T47D (cell line): Measurements from ENCODE around the gene DAP.

Experiments
- DNase-seq, 2 experiments: peaks; one replicate each; pipeline versions ENCODE4 v3.0.0 to v3.0.0-alpha.2; 2011 to 2012; ENCODE audit warnings: low read depth in 1 of 2, low spot score in 1 of 2
- JUND ChIP-seq: IDR thresholded peaks from 2 replicates; pipeline ENCODE4 v1.6.1; 2012; ENCODE audit warnings: low read depth
- in situ Hi-C: cut with HindIII; loops from 2 replicates; pipeline ENCODE4 v1.10.0; 2016; ENCODE audit warnings: low sequenced_read_pairs, low pct_unique_long_range_greater_than_20kb

Gene DAP

GRCh38 chr5:10681731-10682679 is 79.0 kb downstream of the DAP start:
- in situ Hi-C loops = no loop called here
- no peak for TF ChIP-seq JUND
- DNase-seq = no peak

GRCh38 chr5:10680876-10681481 is 80.1 kb downstream of the DAP start:
- TF ChIP-seq JUND = no peak
- in situ Hi-C loops = no loop called here
- no peak for DNase-seq

GRCh38 chr5:10679336-10679988 is 81.6 kb downstream of the DAP start:
- in situ Hi-C loops = no loop called here
- DNase-seq = no peak
- no peak for TF ChIP-seq JUND

GRCh38 chr5:10678244-10678643 is 82.8 kb downstream of the DAP start:
- in situ Hi-C loops = no loop called here
- TF ChIP-seq JUND = no peak
- DNase-seq = peak in 1 of 2 experiments; percentile 25

- no peak for TF ChIP-seq JUND
- in situ Hi-C loops = no loop called here
- no peak for DNase-seq
Observed at GRCh38 chr5:10677533-10677932, 83.5 kb downstream of the DAP start.

- no peak for DNase-seq
- in situ Hi-C loops = no loop called here
- no peak for TF ChIP-seq JUND
Observed at GRCh38 chr5:10676946-10677345, 84.1 kb downstream of the DAP start.

- DNase-seq = no peak
- no peak for TF ChIP-seq JUND
- in situ Hi-C loops = no loop called here
Observed at GRCh38 chr5:10676224-10676623, 84.8 kb downstream of the DAP start.

- in situ Hi-C loops = no loop called here
- TF ChIP-seq JUND = no peak
- no peak for DNase-seq
Observed at GRCh38 chr5:10675177-10675700, 85.8 kb downstream of the DAP start.

- in situ Hi-C loops = no loop called here
- no peak for DNase-seq
- TF ChIP-seq JUND = no peak
Observed at GRCh38 chr5:10674582-10674981, 86.5 kb downstream of the DAP start.

- no peak for DNase-seq
- in situ Hi-C loops = no loop called here
- TF ChIP-seq JUND = no peak
Observed at GRCh38 chr5:10674096-10674495, 86.9 kb downstream of the DAP start.

GRCh38 chr5:10673407-10673806 is 87.6 kb downstream of the DAP start:
- in situ Hi-C loops = no loop called here
- DNase-seq = no peak
- no peak for TF ChIP-seq JUND

- no peak for TF ChIP-seq JUND
- in situ Hi-C loops = no loop called here
- DNase-seq = no peak
Observed at GRCh38 chr5:10673017-10673389, 88.0 kb downstream of the DAP start.
